Neural cell (in vitro differentiated cells): ENCODE data around the gene DUS1L. TPM values are rescaled to one million over a fixed set of nuclear protein-coding genes. Genes with fewer than 3 reads are reported as not detected.

ENCODE experiments used
- polyA plus RNA-seq: library from polyadenylated mRNA; depleted of rRNA; stranded (reverse); fragments of >200 nt; gene quantifications from 2 replicates; pipeline ENCODE4 v1.2.3, GENCODE V29; 2014

Gene DUS1L
- polyA plus RNA-seq, 1 donor from 2014 or later, result 100 TPM

Other genes with a start within 250 kb of the DUS1L start
- gene MCRIP1, start 232.5 kb downstream of the DUS1L start, polyA plus RNA-seq, result 510 and 524 TPM in 2 replicates
- not detected in 2 replicates for gene PPP1R27, start 230.8 kb downstream of the DUS1L start, polyA plus RNA-seq
- 82.8 and 99.2 TPM in 2 replicates for gene P4HB, start 205.3 kb downstream of the DUS1L start, polyA plus RNA-seq
- gene ARHGDIA, start 194.5 kb downstream of the DUS1L start, polyA plus RNA-seq, result 16.1 and 26.9 TPM in 2 replicates
- 73.3 and 81.4 TPM in 2 replicates for gene ALYREF, start 174.2 kb downstream of the DUS1L start, polyA plus RNA-seq
- 371 and 389 TPM in 2 replicates for gene ANAPC11, start 174.1 kb downstream of the DUS1L start, polyA plus RNA-seq
- gene NPB, start 163.6 kb downstream of the DUS1L start, polyA plus RNA-seq, result 1.3 and 1.7 TPM in 2 replicates
- 28.9 and 35.3 TPM in 2 replicates for gene PCYT2, start 154.4 kb downstream of the DUS1L start, polyA plus RNA-seq
- gene SIRT7, start 147.6 kb downstream of the DUS1L start, polyA plus RNA-seq, result 44.5 and 54.4 TPM in 2 replicates
- gene MAFG, start 138.1 kb downstream of the DUS1L start, polyA plus RNA-seq, result 11.8 and 12.4 TPM in 2 replicates
- 41.7 and 61.0 TPM in 2 replicates for gene PYCR1, start 128.5 kb downstream of the DUS1L start, polyA plus RNA-seq
- gene MYADML2, start 118.6 kb downstream of the DUS1L start, polyA plus RNA-seq, result 1.1 and 1.2 TPM in 2 replicates
- 0.12 TPM in 1 of 2 replicates, not detected in the other for gene NOTUM, start 104.6 kb downstream of the DUS1L start, polyA plus RNA-seq
- 28.0 and 58.1 TPM in 2 replicates for gene ASPSCR1, start 88.2 kb downstream of the DUS1L start, polyA plus RNA-seq
- 188 and 205 TPM in 2 replicates for gene CENPX, start 42.9 kb downstream of the DUS1L start, polyA plus RNA-seq
- 51.7 and 63.7 TPM in 2 replicates for gene LRRC45, start 42.5 kb downstream of the DUS1L start, polyA plus RNA-seq
- gene RAC3, start 34.1 kb downstream of the DUS1L start, polyA plus RNA-seq, result 198 and 211 TPM in 2 replicates
- gene DCXR, start 28.1 kb downstream of the DUS1L start, polyA plus RNA-seq, result 129 and 148 TPM in 2 replicates
- 176 and 200 TPM in 2 replicates for gene RFNG, start 14.0 kb downstream of the DUS1L start, polyA plus RNA-seq
- gene GPS1, start 13.9 kb downstream of the DUS1L start, polyA plus RNA-seq, result 170 and 215 TPM in 2 replicates
- gene FASN, start 32.4 kb upstream of the DUS1L start, polyA plus RNA-seq, result 26.4 and 31.5 TPM in 2 replicates
- gene CCDC57, start 147.0 kb upstream of the DUS1L start, polyA plus RNA-seq, result 70.9 and 78.6 TPM in 2 replicates
- 0.56 and 0.98 TPM in 2 replicates for gene SLC16A3, start 163.2 kb upstream of the DUS1L start, polyA plus RNA-seq
- gene CSNK1D, start 207.9 kb upstream of the DUS1L start, polyA plus RNA-seq, result 29.9 and 41.6 TPM in 2 replicates